IPS-18a (cell line): ENCODE results near the gene CIRBP.

Experiments used
- H3K27ac ChIP-seq: one replicate; pipeline ENCODE4 v1.5.1; 2013; ENCODE audit warnings: low read length
- H3K27me3 ChIP-seq: one replicate; pipeline ENCODE4 v1.6.1; 2013; ENCODE audit warnings: mild to moderate bottlenecking, low read length; ENCODE audit not compliant: control insufficient read depth, insufficient read depth
- H3K36me3 ChIP-seq: one replicate; pipeline ENCODE4 v1.6.1; 2013; ENCODE audit warnings: low read depth, low read length; ENCODE audit not compliant: control insufficient read depth
- H3K4me1 ChIP-seq: one replicate; pipeline ENCODE4 v1.6.1; 2013; ENCODE audit warnings: low read depth, low read length; ENCODE audit not compliant: control insufficient read depth
- H3K4me3 ChIP-seq: one replicate; pipeline ENCODE4 v1.5.1; 2013; ENCODE audit warnings: low read length
- H3K9ac ChIP-seq: one replicate; pipeline ENCODE4 v1.6.1; 2013; ENCODE audit warnings: mild to moderate bottlenecking, low read length, moderate library complexity
- H3K9me3 ChIP-seq: one replicate; pipeline ENCODE4 v1.6.1; 2013; ENCODE audit warnings: low read depth, low read length; ENCODE audit not compliant: control insufficient read depth

CIRBP gene

GRCh38 chr19:1283917-1284292 is 14.8 kb downstream of the CIRBP start:
- Histone ChIP-seq H3K4me1 (peaks cover 4% of the 10 kb centered on the region), H3K9ac (no peak overlapping the region), H3K27me3 (peaks cover 29% of the 10 kb centered on the region)

GRCh38 chr19:1284293-1284978 is 15.3 kb downstream of the CIRBP start:
- Histone ChIP-seq H3K4me1 (peaks cover 4% of the 10 kb centered on the region), H3K27me3 (peaks cover 29% of the 10 kb centered on the region), H3K9ac (no peak overlapping the region), H3K9me3 (no peaks in the 10 kb centered on the region), H3K36me3 (no peaks in the 10 kb centered on the region), H3K4me3 (no peak overlapping the region), H3K27ac (no peak overlapping the region)

More at GRCh38 chr19:1283917-1284292, 14.8 kb downstream of the CIRBP start:
- H3K36me3 ChIP-seq = peaks cover 3% of the 10 kb centered on the region
- H3K27ac ChIP-seq = no peak overlapping the region
- H3K9me3 ChIP-seq = no peaks in the 10 kb centered on the region
- no peak overlapping the region for H3K4me3 ChIP-seq

- H3K27me3 ChIP-seq = peaks cover 29% of the 10 kb centered on the region
- peak overlapping the region; percentile 21 for H3K4me3 ChIP-seq
- no peak overlapping the region for H3K27ac ChIP-seq
- H3K4me1 ChIP-seq = peaks cover 4% of the 10 kb centered on the region
- H3K36me3 ChIP-seq = no peaks in the 10 kb centered on the region
- no peaks in the 10 kb centered on the region for H3K9me3 ChIP-seq
- no peak overlapping the region for H3K9ac ChIP-seq
These were observed 16.0 kb downstream of the CIRBP start for GRCh38 chr19:1284979-1285736.

- peaks cover 29% of the 10 kb centered on the region for H3K27me3 ChIP-seq
- H3K4me1 ChIP-seq = peaks cover 4% of the 10 kb centered on the region
- H3K9ac ChIP-seq = no peak within 1 kb of the TSS
- peak within 1 kb of the TSS; percentile 51 for H3K4me3 ChIP-seq
- no peaks in the 10 kb centered on the region for H3K9me3 ChIP-seq
- H3K36me3 ChIP-seq = no peaks in the 10 kb centered on the region
- H3K27ac ChIP-seq = no peak within 1 kb of the TSS
These were observed 16.7 kb downstream of the CIRBP start, which contains the start of gene EFNA2 for GRCh38 chr19:1285737-1286360. Gene EFNA2 (plus strand): TSS chr19:1285873. CDS start chr19:1286169, 296 bp downstream.

- Histone ChIP-seq H3K27ac (no peak overlapping the region), H3K9ac (no peak overlapping the region), H3K36me3 (no peaks in the 10 kb centered on the region), H3K27me3 (peaks cover 29% of the 10 kb centered on the region), H3K9me3 (no peaks in the 10 kb centered on the region), H3K4me1 (peaks cover 4% of the 10 kb centered on the region), H3K4me3 (peak overlapping the region; percentile 51)
These were observed 17.6 kb downstream of the CIRBP start for GRCh38 chr19:1286487-1287353.

GRCh38 chr19:1287354-1288225 is 18.5 kb downstream of the CIRBP start:
- Histone ChIP-seq H3K9ac (no peak overlapping the region), H3K27ac (no peak overlapping the region), H3K27me3 (peaks cover 29% of the 10 kb centered on the region), H3K4me3 (no peak overlapping the region), H3K9me3 (no peaks in the 10 kb centered on the region), H3K36me3 (no peaks in the 10 kb centered on the region), H3K4me1 (peaks cover 4% of the 10 kb centered on the region)

GRCh38 chr19:1288226-1288612 is 19.1 kb downstream of the CIRBP start:
- no peaks in the 10 kb centered on the region for H3K9me3 ChIP-seq
- peaks cover 27% of the 10 kb centered on the region for H3K27me3 ChIP-seq
- no peaks in the 10 kb centered on the region for H3K36me3 ChIP-seq
- no peak overlapping the region for H3K9ac ChIP-seq
- no peak overlapping the region for H3K27ac ChIP-seq
- H3K4me3 ChIP-seq = no peak overlapping the region
- peaks cover 4% of the 10 kb centered on the region for H3K4me1 ChIP-seq

- H3K27me3 ChIP-seq = peaks cover 20% of the 10 kb centered on the region
- no peak overlapping the region for H3K4me3 ChIP-seq
- H3K27ac ChIP-seq = no peak overlapping the region
- peaks cover 4% of the 10 kb centered on the region for H3K4me1 ChIP-seq
- no peaks in the 10 kb centered on the region for H3K9me3 ChIP-seq
- H3K9ac ChIP-seq = no peak overlapping the region
- no peaks in the 10 kb centered on the region for H3K36me3 ChIP-seq
These were observed 19.9 kb downstream of the CIRBP start for GRCh38 chr19:1288833-1289685.

GRCh38 chr19:1289686-1290025 is 20.5 kb downstream of the CIRBP start:
- Histone ChIP-seq H3K27me3 (peaks cover 18% of the 10 kb centered on the region), H3K4me3 (no peak overlapping the region), H3K4me1 (peaks cover 4% of the 10 kb centered on the region), H3K36me3 (no peaks in the 10 kb centered on the region), H3K9me3 (no peaks in the 10 kb centered on the region), H3K9ac (no peak overlapping the region), H3K27ac (no peak overlapping the region)

- H3K4me1 ChIP-seq = peaks cover under 1% of the 10 kb centered on the region
- no peak overlapping the region for H3K9ac ChIP-seq
- peaks cover 18% of the 10 kb centered on the region for H3K27me3 ChIP-seq
- H3K36me3 ChIP-seq = no peaks in the 10 kb centered on the region
- no peaks in the 10 kb centered on the region for H3K9me3 ChIP-seq
- no peak overlapping the region for H3K4me3 ChIP-seq
- H3K27ac ChIP-seq = no peak overlapping the region
These were observed 21.1 kb downstream of the CIRBP start for GRCh38 chr19:1290196-1290702.
